ENCODE measurements around the gene SCARB1.

Gene SCARB1

GRCh38 chr12:124819080-124819479 is 44.6 kb downstream of the SCARB1 start:
- DNase-seq: no peak

GRCh38 chr12:124817076-124818000 is 46.3 kb downstream of the SCARB1 start:
- no peak for DNase-seq

GRCh38 chr12:124816295-124816854 is 47.3 kb downstream of the SCARB1 start:
- no peak for DNase-seq

- no peak for DNase-seq
These were observed 48.7 kb downstream of the SCARB1 start for GRCh38 chr12:124814741-124815613.

- DNase-seq: no peak
These were observed 49.9 kb downstream of the SCARB1 start for GRCh38 chr12:124813782-124814181.

GRCh38 chr12:124812979-124813378 is 50.7 kb downstream of the SCARB1 start:
- DNase-seq: no peak

GRCh38 chr12:124812356-124812755 is 51.3 kb downstream of the SCARB1 start:
- DNase-seq: no peak

GRCh38 chr12:124811633-124812032 is 52.0 kb downstream of the SCARB1 start:
- DNase-seq: no peak

- no peak for DNase-seq
These were observed 53.8 kb downstream of the SCARB1 start for GRCh38 chr12:124809878-124810277.

- DNase-seq: no peak
These were observed 54.3 kb downstream of the SCARB1 start for GRCh38 chr12:124809391-124809790.

GRCh38 chr12:124808272-124808671 is 55.4 kb downstream of the SCARB1 start:
- DNase-seq: no peak

- DNase-seq: no peak
These were observed 57.6 kb downstream of the SCARB1 start for GRCh38 chr12:124805876-124806668.

GRCh38 chr12:124805050-124805449 is 58.6 kb downstream of the SCARB1 start:
- no peak for DNase-seq

GRCh38 chr12:124804011-124804621 is 59.5 kb downstream of the SCARB1 start:
- no peak for DNase-seq

GRCh38 chr12:124802361-124802760 is 61.3 kb downstream of the SCARB1 start:
- no peak for DNase-seq

GRCh38 chr12:124800506-124800905 is 63.2 kb downstream of the SCARB1 start:
- no peak for DNase-seq

- no peak for DNase-seq
These were observed 66.3 kb downstream of the SCARB1 start for GRCh38 chr12:124797321-124797720.

- no peak for DNase-seq
These were observed 67.2 kb downstream of the SCARB1 start for GRCh38 chr12:124796303-124796960.

- no peak for DNase-seq
These were observed 68.3 kb downstream of the SCARB1 start for GRCh38 chr12:124795081-124795948.

GRCh38 chr12:124792961-124793441 is 70.7 kb downstream of the SCARB1 start:
- no peak for DNase-seq
